Glutamatergic neuron (in vitro differentiated cells): Measurements from ENCODE around the gene SCG5. TPM values are rescaled to one million over a fixed set of nuclear protein-coding genes. Genes with fewer than 3 reads are reported as not detected.

Experiments
- DNase-seq: peaks from one replicate; pipeline ENCODE4 v3.0.0; 2022
- H3K27ac Mint-ChIP-seq: one replicate; pipeline ENCODE4 v1.8.0; 2020; ENCODE audit warnings: mild to moderate bottlenecking, mixed read lengths, inconsistent platforms; ENCODE audit not compliant: unreplicated experiment
- H3K27me3 Mint-ChIP-seq: one replicate; pipeline ENCODE4 v1.8.0; 2020; ENCODE audit warnings: mild to moderate bottlenecking, moderate library complexity, mixed read lengths, inconsistent platforms; ENCODE audit not compliant: unreplicated experiment
- H3K36me3 Mint-ChIP-seq: one replicate; pipeline ENCODE4 v1.8.0; 2020; ENCODE audit warnings: mild to moderate bottlenecking, mixed read lengths, inconsistent platforms; ENCODE audit not compliant: unreplicated experiment
- H3K4me1 Mint-ChIP-seq: one replicate; pipeline ENCODE4 v1.8.0; 2020; ENCODE audit warnings: mild to moderate bottlenecking, low read depth, mixed read lengths, inconsistent platforms; ENCODE audit not compliant: unreplicated experiment
- H3K4me3 Mint-ChIP-seq: one replicate; pipeline ENCODE4 v1.8.0; 2020; ENCODE audit warnings: mild to moderate bottlenecking, mixed read lengths, inconsistent platforms; ENCODE audit not compliant: unreplicated experiment
- H3K9me3 Mint-ChIP-seq: one replicate; pipeline ENCODE4 v1.8.0; 2020; ENCODE audit warnings: mild to moderate bottlenecking, moderate library complexity, mixed read lengths, inconsistent platforms; ENCODE audit not compliant: unreplicated experiment
- total RNA-seq: library from RNA; stranded (reverse); fragmentation: NEBNext Ultra II Directional; extraction: Animal tissue kit (Norgen Biotek cat#: 25700); gene quantifications from one replicate; pipeline ENCODE4 v1.2.1, GENCODE V29; 2021; ENCODE audit not compliant: unreplicated experiment
- TF ChIP-seq, protein P1 (sequence below): fragments of 200-600 bp; sonication (generic); IDR thresholded peaks from one replicate; pipeline ENCODE4 v1.5.0; 2021; ENCODE audit not compliant: partially characterized antibody, unreplicated experiment

Gene SCG5
- total RNA-seq, 1 donor from 2014 or later: 46.0 TPM

DNA sequence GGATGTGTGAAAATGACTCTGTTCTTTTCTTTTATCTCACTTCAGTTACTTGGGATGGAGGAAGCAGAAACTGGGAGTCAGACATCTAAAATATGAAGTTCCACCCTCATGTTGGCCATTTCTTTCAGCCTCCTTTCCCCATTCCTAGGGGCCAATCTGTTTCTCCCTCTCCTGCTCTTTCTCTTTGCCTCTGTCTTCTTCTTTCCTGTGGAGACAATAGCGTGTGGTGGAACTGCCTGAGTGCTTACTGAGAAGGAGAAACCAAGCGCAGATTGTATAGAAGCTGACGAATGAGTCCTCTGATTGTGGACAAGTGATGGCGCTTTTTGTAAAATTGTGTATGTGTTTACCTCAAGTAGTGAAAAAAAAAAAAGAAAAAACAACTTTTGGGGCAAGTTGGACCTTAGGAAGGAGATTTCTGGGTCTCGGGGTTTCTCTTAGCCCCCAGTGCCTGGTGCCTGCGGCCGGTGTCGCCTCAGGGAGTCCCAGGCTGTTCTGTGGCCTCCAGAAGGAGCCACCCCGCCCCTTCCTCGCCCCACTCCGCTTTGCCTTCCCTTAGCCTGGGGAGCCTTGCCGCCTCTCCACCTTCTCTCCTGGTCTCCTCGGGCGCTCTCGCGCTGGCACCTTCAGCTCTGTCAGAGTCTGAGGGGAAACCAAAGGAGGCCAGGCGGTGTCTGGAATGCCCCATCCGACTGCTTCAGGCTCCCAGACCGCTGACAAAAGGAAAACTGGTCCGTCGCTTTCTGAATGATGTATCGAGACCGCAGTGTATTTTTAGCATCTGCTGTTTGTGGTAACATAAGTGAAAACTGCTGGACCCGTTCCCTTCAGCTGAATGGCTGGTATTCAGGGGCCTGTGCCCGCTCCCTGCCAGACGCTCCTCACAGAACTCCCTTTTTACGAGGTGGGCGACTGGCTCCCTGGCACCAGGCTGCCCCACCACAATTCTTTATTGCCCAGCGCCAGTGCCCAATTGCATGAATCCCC is 30.1 kb downstream of the SCG5 start:
- H3K9me3 Mint-ChIP-seq: peaks cover 2% of the 10 kb centered on the region
- no peak overlapping the region for H3K4me3 Mint-ChIP-seq
- no peak overlapping the region for H3K27ac Mint-ChIP-seq
- peaks cover 3% of the 10 kb centered on the region for H3K27me3 Mint-ChIP-seq
- peaks cover 20% of the 10 kb centered on the region for H3K4me1 Mint-ChIP-seq
- H3K36me3 Mint-ChIP-seq: no peaks in the 10 kb centered on the region
- no peak for DNase-seq
- TF ChIP-seq, protein P1, sequence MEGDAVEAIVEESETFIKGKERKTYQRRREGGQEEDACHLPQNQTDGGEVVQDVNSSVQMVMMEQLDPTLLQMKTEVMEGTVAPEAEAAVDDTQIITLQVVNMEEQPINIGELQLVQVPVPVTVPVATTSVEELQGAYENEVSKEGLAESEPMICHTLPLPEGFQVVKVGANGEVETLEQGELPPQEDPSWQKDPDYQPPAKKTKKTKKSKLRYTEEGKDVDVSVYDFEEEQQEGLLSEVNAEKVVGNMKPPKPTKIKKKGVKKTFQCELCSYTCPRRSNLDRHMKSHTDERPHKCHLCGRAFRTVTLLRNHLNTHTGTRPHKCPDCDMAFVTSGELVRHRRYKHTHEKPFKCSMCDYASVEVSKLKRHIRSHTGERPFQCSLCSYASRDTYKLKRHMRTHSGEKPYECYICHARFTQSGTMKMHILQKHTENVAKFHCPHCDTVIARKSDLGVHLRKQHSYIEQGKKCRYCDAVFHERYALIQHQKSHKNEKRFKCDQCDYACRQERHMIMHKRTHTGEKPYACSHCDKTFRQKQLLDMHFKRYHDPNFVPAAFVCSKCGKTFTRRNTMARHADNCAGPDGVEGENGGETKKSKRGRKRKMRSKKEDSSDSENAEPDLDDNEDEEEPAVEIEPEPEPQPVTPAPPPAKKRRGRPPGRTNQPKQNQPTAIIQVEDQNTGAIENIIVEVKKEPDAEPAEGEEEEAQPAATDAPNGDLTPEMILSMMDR: no peak

DNA sequence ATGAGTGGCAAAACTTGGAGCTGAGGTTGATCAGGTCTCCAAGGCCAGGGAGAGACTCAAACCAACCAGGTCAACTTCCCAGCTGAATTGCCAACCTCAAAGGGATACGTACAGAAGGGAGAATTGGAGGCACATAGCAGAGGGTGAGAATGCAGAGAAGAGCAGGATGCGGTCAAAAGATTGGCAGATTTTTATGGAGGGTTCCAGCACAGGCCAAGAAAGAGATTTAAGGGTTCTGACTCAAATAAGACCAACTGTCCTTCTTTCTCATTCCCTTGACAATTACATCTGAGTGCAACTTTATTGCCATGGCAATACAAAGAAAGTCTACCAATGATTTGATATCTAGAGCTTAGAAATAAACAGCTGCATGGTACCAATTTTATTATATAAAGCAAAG is 33.2 kb downstream of the SCG5 start:
- Mint-ChIP-seq H3K27me3 (peaks cover 2% of the 10 kb centered on the region), H3K27ac (no peak overlapping the region), H3K4me3 (no peak overlapping the region), H3K9me3 (peaks cover 2% of the 10 kb centered on the region), H3K36me3 (no peaks in the 10 kb centered on the region), H3K4me1 (peaks cover 20% of the 10 kb centered on the region)
- TF ChIP-seq, protein P1: no peak
- no peak for DNase-seq

DNA sequence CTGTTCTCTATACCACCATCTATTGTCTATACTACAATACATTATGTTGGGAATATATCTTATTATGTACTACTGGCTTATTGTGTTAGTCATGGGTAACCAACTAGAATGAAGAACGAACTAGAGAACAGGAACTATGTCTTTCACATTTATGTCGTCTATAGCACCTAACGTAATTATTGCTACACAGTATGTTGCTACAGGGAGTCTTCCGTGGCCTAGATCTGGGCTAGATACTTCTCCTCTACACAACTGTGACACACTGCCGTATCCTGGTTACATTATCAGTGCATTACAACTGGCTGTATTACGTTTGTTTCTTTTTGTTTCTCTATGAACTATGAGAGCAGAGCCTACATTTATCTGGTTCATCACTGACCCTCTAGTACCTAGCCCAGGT is 34.0 kb downstream of the SCG5 start:
- H3K4me3 Mint-ChIP-seq: no peak overlapping the region
- H3K4me1 Mint-ChIP-seq: peaks cover 15% of the 10 kb centered on the region
- H3K27ac Mint-ChIP-seq: no peak overlapping the region
- TF ChIP-seq, protein P1: no peak
- no peaks in the 10 kb centered on the region for H3K36me3 Mint-ChIP-seq
- no peak for DNase-seq
- H3K27me3 Mint-ChIP-seq: peaks cover 2% of the 10 kb centered on the region
- peaks cover 2% of the 10 kb centered on the region for H3K9me3 Mint-ChIP-seq

DNA sequence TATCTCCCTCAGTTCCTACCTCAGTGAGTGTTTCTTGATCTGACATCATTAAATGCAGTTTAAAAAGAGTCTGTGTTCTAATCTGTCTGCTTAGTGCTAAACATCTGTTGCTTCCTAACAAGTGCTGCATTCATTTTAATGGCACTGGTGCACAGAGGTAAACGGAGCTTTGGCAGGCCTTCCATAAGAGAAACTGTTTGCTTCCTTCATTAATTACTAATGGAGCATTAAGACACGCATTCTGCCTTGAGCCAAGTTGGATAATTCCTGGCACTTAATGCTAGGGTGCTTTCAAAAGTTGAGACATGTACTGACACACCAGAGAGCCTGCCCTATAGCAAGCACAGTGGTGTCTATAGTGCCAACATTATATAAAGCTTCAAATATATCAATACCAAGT is 34.7 kb downstream of the SCG5 start:
- H3K27ac Mint-ChIP-seq: no peak overlapping the region
- no peak overlapping the region for H3K4me3 Mint-ChIP-seq
- H3K9me3 Mint-ChIP-seq: peaks cover 2% of the 10 kb centered on the region
- no peak for DNase-seq
- no peaks in the 10 kb centered on the region for H3K36me3 Mint-ChIP-seq
- peaks cover 2% of the 10 kb centered on the region for H3K27me3 Mint-ChIP-seq
- H3K4me1 Mint-ChIP-seq: peaks cover 13% of the 10 kb centered on the region
- TF ChIP-seq, protein P1: no peak

DNA sequence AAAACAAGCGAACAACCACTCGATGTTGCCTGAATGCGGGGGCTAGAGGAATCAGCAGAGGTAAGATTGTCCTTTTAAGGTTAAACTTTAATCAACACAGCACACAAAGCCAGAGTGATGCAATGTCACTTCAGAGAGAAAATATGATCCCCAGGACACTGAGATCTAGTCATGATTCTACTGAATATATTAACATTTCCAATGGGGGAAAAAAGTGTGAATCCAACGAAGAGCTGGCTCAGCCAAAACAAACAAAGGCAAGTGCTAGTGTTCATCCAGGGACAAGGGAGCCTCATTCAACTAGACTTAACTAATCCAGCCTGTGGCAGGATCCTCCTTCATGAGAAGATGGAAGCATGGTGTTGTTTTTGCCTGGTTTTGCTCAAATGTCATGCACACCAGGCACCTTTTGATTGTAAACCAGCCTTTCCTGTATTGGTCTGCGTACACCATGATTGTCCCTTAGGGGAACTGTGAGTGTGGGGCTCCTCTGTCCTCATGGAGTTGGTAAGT is 35.8 kb downstream of the SCG5 start:
- no peak overlapping the region for H3K27ac Mint-ChIP-seq
- no peak for DNase-seq
- TF ChIP-seq, protein P1: no peak

More for the DNA sequence above, 35.8 kb downstream of the SCG5 start:
- H3K4me3 Mint-ChIP-seq: no peak overlapping the region
- H3K36me3 Mint-ChIP-seq: no peaks in the 10 kb centered on the region
- H3K9me3 Mint-ChIP-seq: peaks cover 2% of the 10 kb centered on the region
- H3K4me1 Mint-ChIP-seq: peaks cover 13% of the 10 kb centered on the region
- H3K27me3 Mint-ChIP-seq: peaks cover 2% of the 10 kb centered on the region
